ENCODE data around the gene GOLGA8A.

GRCh38 chr15:34470892-34471291, 33.3 kb upstream of the GOLGA8A start:
- peak in 1 of 2 experiments; percentile 82; a peak in 2 of 4 replicates for TF ChIP-seq REST (IDR thresholded peaks at IDR 0.05; ENCODE audit: insufficient read depth in 1 of 2, low read depth in 2 of 2, low read length in 2 of 2)
- TF ChIP-seq POLR2AphosphoS5 (IDR thresholded peaks at IDR 0.05; ENCODE audit: low read depth, low read length), result no peak
- TF ChIP-seq TAF1 (IDR thresholded peaks at IDR 0.05; ENCODE audit: borderline replicate concordance, insufficient read depth, low read length), result no peak

Data from PFSK-1 (cell line).